ENCODE measurements around the gene ENPP7.

The ENPP7 gene

DNA sequence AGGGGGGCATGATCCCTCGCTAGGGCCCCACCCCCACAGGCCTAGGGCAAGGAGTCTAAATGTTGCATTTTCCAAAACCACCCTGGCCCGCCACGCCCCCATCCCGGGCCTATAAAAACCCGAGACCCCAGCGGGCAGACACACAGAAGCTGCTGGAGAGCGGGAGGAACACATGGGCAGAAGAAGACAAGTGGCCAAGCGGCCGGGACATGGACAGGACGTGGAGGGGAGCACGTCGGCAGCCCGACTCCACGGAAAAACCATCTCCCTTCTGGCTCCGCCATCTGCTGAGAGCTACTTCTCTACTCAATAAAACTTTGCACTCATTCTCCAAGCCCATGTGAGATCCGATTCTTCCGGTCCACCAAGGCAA is 34.1 kb upstream of the ENPP7 start:
- TF ChIP-seq SIN3A (IDR thresholded peaks at IDR 0.05; ENCODE audit: borderline replicate concordance, insufficient read depth, low read length): no peak

DNA sequence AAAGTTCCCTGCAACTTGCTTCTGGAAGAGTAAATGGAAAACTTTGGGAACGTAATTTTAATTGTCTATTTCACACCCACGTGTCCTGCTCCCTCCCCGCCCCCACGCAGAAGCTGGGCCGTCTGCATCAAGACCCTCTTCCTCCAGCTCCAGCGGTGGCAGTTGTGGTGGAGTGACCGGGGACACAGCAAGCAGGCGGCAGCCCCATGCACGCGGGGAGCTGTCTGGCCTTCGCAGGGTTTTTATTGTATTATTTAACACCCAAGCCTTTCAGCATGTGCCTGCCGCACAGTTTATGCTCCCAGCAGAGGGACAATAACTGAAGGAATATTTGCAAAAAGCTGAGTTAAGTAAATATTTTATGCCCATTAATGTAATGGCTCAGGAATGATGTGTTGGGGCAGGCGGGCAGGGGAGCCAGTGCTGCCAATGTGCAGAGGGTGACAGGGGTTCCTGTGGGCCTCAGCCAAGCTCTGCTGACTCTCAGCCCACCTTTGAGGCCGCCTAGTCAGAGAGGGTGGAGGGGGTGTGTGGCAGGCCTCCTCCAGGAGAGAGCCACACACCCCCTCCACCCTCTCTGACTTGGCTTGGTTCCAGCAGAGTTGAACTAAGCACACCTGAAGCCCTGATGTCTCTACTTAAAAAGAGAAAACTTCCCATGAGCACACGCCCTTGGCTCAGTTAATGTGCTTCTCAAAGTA is 32.4 kb upstream of the ENPP7 start:
- no peak for TF ChIP-seq FOXP2 (optimal IDR thresholded peaks at IDR 0.05; ENCODE audit: borderline replicate concordance, extremely low read depth, extremely low read length, insufficient read depth)
- TF ChIP-seq POLR2AphosphoS5 (IDR thresholded peaks at IDR 0.05; ENCODE audit: low read depth, low read length): no peak
- no peak for TF ChIP-seq SIN3A (IDR thresholded peaks at IDR 0.05; ENCODE audit: borderline replicate concordance, insufficient read depth, low read length)
- TF ChIP-seq REST (IDR thresholded peaks at IDR 0.05; ENCODE audit: insufficient read depth in 1 of 2, low read depth in 2 of 2, low read length in 2 of 2): no peak
- no peak for TF ChIP-seq TAF1 (IDR thresholded peaks at IDR 0.05; ENCODE audit: borderline replicate concordance, insufficient read depth, low read length)

GRCh38 chr17:79699386-79700036 is 31.2 kb upstream of the ENPP7 start:
- TF ChIP-seq TAF1 (IDR thresholded peaks at IDR 0.05; ENCODE audit: borderline replicate concordance, insufficient read depth, low read length): no peak
- TF ChIP-seq FOXP2 (optimal IDR thresholded peaks at IDR 0.05; ENCODE audit: borderline replicate concordance, extremely low read depth, extremely low read length, insufficient read depth): no peak
- no peak for TF ChIP-seq POLR2AphosphoS5 (IDR thresholded peaks at IDR 0.05; ENCODE audit: low read depth, low read length)
- no peak for TF ChIP-seq REST (IDR thresholded peaks at IDR 0.05; ENCODE audit: insufficient read depth in 1 of 2, low read depth in 2 of 2, low read length in 2 of 2)
- no peak for TF ChIP-seq SIN3A (IDR thresholded peaks at IDR 0.05; ENCODE audit: borderline replicate concordance, insufficient read depth, low read length)

- TF ChIP-seq SIN3A (IDR thresholded peaks at IDR 0.05; ENCODE audit: borderline replicate concordance, insufficient read depth, low read length) (no peak), REST (IDR thresholded peaks at IDR 0.05; ENCODE audit: insufficient read depth in 1 of 2, low read depth in 2 of 2, low read length in 2 of 2) (no peak), FOXP2 (optimal IDR thresholded peaks at IDR 0.05; ENCODE audit: borderline replicate concordance, extremely low read depth, extremely low read length, insufficient read depth) (no peak)
Observed at GRCh38 chr17:79700592-79700991, 30.2 kb upstream of the ENPP7 start.

- no peak for TF ChIP-seq FOXP2 (optimal IDR thresholded peaks at IDR 0.05; ENCODE audit: borderline replicate concordance, extremely low read depth, extremely low read length, insufficient read depth)
- no peak for TF ChIP-seq SIN3A (IDR thresholded peaks at IDR 0.05; ENCODE audit: borderline replicate concordance, insufficient read depth, low read length)
- TF ChIP-seq TAF1 (IDR thresholded peaks at IDR 0.05; ENCODE audit: borderline replicate concordance, insufficient read depth, low read length): no peak
Observed at GRCh38 chr17:79702034-79702433, 28.7 kb upstream of the ENPP7 start.

DNA sequence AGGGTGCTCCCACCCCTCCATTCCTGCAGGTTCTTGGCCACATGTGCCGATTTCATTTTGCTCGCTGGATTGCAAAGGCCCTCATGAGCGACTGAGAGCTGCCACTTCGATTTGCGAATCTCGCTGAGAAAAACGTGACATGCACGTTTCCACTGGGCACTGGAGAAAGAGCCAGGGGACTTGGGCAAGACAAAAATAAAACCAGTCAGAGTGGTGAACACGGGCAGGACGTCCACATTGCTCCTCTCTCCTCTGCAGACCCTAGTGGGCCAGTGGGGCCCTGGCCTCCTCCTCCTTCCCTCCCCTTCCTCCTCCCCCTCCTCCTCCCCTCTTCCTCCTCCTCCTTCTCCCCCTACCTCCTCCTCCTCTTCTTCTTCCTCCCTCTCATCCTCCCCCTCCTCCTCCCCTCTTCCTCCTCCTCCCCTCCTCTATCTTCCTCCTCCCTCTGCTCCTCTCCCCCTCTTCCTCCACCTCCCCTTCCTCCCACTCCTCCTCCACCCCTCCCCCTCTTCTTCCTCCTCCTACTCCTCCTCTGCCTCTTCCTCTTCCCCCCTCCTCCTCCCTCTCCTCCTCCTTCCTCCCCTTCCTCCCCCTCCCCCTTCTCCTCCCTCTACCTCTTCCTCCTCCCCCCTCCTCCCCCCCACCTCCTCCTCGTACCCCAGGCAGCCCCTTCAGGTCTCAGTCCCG is 28.1 kb upstream of the ENPP7 start:
- TF ChIP-seq SIN3A (IDR thresholded peaks at IDR 0.05; ENCODE audit: borderline replicate concordance, insufficient read depth, low read length): no peak
- no peak for TF ChIP-seq REST (IDR thresholded peaks at IDR 0.05; ENCODE audit: insufficient read depth in 1 of 2, low read depth in 2 of 2, low read length in 2 of 2)
- TF ChIP-seq FOXP2 (optimal IDR thresholded peaks at IDR 0.05; ENCODE audit: borderline replicate concordance, extremely low read depth, extremely low read length, insufficient read depth): no peak
